Ovary (tissue), 3 donors: Measurements from ENCODE around the gene PARG.
"Not testable (repeated sequence)": the region's sequence is repeated elsewhere in the genome, so short reads cannot be mapped to it uniquely, and the experiment has no call there.

Experiments
- CTCF ChIP-seq, 3 donors: fragments of 450-650 bp in 2 of 3; fragments of 200-600 bp in 1 of 3; IDR thresholded peaks; one replicate each; pipeline versions ENCODE4 v1.5.1 to v1.8.0; 2016 to 2022; ENCODE audit warnings: antibody characterized with exemption in 3 of 3, mild to moderate bottlenecking in 1 of 3
- POLR2A ChIP-seq: fragments of 450-650 bp; IDR thresholded peaks from one replicate; pipeline ENCODE4 v1.6.1; 2017; ENCODE audit warnings: antibody characterized with exemption, mild to moderate bottlenecking, moderate library complexity
- donor health status: DM: no; HTN: no; CAD: no.

- TF ChIP-seq CTCF (IDR thresholded peaks at IDR 0.05); POLR2A: not testable (repeated sequence)
Measured at GRCh38 chr10:49917927-49918326, 23.9 kb downstream of the PARG start.
